Measurements from ENCODE around the gene EP400.

EP400 gene, protein sequence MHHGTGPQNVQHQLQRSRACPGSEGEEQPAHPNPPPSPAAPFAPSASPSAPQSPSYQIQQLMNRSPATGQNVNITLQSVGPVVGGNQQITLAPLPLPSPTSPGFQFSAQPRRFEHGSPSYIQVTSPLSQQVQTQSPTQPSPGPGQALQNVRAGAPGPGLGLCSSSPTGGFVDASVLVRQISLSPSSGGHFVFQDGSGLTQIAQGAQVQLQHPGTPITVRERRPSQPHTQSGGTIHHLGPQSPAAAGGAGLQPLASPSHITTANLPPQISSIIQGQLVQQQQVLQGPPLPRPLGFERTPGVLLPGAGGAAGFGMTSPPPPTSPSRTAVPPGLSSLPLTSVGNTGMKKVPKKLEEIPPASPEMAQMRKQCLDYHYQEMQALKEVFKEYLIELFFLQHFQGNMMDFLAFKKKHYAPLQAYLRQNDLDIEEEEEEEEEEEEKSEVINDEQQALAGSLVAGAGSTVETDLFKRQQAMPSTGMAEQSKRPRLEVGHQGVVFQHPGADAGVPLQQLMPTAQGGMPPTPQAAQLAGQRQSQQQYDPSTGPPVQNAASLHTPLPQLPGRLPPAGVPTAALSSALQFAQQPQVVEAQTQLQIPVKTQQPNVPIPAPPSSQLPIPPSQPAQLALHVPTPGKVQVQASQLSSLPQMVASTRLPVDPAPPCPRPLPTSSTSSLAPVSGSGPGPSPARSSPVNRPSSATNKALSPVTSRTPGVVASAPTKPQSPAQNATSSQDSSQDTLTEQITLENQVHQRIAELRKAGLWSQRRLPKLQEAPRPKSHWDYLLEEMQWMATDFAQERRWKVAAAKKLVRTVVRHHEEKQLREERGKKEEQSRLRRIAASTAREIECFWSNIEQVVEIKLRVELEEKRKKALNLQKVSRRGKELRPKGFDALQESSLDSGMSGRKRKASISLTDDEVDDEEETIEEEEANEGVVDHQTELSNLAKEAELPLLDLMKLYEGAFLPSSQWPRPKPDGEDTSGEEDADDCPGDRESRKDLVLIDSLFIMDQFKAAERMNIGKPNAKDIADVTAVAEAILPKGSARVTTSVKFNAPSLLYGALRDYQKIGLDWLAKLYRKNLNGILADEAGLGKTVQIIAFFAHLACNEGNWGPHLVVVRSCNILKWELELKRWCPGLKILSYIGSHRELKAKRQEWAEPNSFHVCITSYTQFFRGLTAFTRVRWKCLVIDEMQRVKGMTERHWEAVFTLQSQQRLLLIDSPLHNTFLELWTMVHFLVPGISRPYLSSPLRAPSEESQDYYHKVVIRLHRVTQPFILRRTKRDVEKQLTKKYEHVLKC (N-terminal part only)

DNA sequence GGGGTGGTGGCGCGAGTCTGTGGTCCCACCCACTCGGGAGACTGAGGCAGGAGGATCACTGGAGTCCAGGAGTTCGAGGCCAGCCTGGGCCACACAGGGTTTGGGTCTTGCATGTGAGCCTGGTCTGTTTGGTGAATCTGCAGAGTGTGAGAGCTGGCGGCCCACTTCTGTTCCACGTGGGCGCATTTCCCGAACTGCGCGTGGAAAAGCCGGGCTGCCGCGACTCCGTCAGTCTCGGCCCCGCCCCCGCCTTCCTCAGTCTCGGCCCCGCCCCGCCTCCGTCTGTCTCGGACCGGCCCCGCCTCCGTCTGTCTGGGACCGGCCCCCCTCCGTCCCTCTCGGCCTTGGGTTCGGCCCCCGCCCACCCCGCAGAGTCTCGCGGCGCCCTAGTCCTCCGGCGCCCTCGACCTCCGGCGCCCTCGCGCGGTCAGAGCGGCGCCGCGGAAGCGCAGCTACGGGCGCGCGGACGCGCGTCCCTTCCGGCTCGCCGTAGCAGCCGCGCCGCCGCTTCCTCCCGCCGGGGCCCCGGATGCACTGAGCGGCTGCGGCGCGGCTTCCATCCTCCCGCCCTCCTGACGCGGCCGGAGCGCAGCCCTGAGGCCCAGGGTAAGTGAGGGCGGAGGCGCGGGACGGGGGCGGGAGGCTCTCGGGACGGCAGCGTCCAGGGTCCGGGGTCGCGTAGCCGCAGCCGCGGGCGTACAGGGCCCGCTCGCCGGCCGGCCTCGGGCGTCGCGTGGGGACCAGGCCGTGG is at the start of gene EP400:
Gene EP400 (plus strand): TSS at position 512 of the 751 bp plus-strand sequence. CDS start 10,678 bp downstream, outside the sequence.
- DNase-seq (ENCODE audit: low read depth in 1 of 2, low spot score in 1 of 2), result peak; percentile 91 to 92

DNA sequence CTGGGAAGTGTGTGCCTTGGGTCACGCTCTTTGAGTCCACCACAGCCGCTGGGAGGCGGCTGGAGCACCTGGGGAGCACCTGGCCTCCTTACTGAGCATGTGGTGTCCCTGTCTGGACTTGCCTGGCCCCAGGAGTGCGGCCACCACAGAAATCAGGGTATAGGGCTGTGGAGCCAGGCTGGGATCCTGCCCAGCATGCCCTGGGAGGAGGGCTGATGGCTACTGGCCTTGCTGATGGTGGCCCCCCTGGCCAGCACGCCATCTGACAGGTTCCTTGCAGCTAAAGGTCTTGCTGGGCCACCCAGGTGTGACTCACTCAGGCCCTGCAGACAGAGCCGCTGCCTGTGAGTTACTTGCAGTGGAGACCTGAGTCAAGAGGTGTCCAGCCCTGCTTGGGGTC is 49.3 kb upstream of the EP400 start:
- no peak for DNase-seq (ENCODE audit: low read depth in 1 of 2, low spot score in 1 of 2)

DNA sequence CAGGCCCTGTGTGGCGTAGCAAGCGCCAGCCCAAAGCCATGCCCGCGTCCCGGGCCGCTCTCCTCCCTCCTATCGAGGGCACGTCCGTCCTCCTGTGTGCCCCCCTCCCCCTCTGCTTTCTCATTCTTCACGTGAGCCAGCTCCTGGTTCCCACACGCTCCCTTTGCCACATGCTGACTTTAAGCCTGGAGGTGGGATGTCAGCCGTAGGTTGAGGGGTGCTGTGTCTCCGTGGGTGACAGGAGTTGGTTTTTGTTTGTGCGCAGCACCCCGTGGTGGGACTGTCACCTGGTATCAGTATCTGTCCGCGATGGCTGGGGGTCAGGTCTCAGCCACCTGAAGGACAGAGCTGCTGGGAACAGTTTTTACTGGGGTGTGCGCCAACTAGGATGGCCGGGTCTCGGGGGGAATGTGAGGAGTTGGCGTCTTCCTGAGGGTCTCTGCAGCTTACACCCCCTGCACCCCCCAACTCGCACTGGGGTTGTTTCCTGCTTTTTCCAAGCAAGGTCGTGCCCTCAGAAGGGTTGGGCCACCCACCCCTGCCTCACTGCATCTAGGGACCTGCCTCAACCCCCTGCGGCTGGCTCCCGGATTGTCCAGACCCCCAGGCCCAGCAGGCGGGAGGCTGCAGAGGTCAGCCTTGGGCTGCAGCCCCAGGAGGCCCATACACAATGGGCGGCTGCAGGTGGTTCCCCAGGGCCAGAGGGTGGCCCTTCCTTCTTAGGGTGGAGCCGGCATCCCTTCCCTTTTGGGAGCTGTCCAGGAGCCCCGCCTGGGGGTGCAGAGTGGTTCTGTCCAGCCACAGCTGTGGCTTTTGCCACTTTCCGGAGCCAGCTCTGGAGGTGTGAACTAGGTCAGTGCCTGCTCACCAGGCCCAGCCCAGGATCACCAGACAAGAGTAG is 48.1 kb upstream of the EP400 start:
- DNase-seq (ENCODE audit: low read depth in 1 of 2, low spot score in 1 of 2), result no peak

DNA sequence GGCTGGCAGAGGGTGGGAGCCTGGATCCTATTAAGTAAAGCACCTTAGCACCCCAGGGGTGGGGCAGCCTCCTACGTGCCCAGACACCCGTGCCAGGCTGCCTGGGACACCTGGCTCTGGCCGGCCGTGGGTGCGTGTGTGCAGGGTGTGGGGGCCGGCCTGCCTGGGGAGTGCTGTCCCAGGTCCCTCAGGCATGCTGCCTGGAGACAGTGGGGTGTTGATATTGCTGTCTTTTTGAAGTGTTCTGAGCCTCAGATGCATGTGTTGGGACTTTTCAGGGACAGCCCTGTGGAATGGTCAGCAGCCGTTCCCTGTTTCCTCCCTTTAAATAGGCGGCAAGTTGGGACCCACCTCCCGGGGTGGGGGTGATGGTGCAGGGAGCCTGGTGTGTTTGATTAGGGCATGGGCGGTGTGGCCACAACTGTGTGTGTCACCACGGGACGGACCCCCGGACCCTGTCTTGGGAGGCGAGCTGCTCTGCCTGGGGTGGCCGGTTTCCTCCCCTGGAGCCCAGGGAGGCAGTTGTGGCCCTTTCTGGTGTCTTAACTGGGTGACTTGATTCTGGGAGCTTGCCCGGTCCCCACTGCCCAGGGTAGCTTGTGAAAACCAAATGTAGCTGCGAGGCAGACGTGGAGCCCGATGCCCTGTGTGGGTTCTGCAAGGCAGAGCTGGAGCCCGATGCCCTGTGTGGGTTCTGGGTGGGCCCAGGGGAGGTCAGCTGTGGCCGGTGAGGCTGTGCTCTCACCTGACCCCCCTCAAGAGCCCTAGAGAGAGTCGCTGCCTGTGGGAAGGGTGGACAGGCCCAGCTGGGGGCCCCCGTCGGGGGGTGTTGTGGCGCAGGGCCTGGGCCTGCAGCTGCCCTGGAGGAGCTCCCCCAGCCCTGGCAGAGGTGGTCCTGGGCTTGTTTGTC is 47.2 kb upstream of the EP400 start:
- no peak for DNase-seq (ENCODE audit: low read depth in 1 of 2, low spot score in 1 of 2)

DNA sequence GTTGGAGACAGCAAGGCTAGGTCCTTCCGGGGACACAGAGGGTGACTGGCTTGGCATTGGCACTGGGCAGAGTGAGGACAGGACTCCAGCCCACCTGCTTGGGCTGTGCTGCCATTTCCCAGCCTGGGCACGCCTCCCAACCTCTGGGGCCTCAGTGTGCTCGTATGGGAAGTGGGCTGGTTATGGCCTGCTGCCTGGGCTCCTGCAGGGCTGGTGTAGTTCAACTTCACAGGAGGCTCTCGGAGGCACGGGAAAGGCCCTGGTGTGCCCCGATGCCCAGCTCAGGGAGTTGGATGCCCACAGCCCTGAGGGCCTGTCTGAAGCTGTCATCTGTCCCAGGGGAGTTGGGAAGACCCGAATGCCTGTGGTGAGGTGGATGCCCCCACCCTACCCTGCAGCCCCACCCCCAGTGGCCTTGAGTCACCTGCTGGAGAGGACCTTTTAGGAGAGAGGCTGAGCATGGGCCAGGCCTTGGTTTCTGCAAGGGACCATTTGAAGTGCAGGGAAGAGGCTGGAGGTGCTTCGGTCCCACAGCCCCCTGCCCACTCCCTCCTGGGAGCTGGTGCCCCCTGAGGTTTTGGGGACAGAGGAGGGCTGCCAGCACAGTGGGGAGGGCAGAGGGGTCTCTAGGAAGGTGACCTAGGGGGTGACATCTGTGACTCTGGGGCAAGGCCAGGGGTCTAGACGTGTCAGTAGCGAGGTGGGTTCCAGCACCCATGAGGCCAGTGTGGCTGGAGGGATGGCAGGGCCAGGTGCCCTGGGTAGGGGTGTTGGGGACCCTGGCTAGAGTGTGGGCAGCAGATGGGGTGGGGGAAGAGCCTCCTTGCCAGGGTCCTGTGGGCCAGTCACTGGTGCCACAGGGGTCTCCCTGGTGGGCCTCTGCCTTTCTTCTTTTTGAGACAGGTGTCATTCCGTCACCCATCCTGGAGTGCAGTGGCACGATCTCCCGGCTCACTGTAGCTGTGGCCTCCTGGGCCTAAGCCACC is 46.2 kb upstream of the EP400 start:
- no peak for DNase-seq (ENCODE audit: low read depth in 1 of 2, low spot score in 1 of 2)

DNA sequence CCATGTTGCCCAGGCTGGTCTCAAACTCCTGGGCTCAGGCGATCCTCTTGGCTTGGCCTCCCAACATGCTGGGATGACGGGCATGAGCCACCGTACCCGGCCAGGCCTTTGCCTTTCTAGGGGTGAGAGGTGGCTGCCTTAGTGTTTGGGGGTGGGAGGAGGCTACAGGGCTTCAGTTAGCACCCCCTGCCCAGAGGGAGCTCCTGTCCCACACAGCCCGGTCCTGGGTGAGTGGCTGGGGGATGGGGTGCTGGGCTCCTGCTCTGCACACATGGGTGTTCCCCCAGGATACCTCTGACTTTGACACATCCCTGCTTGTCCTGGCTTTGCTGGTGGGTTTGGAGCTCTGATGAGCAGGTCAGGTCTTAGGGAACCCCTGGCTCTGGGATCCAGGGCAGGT is 45.4 kb upstream of the EP400 start:
- no peak for DNase-seq (ENCODE audit: low read depth in 1 of 2, low spot score in 1 of 2)

DNA sequence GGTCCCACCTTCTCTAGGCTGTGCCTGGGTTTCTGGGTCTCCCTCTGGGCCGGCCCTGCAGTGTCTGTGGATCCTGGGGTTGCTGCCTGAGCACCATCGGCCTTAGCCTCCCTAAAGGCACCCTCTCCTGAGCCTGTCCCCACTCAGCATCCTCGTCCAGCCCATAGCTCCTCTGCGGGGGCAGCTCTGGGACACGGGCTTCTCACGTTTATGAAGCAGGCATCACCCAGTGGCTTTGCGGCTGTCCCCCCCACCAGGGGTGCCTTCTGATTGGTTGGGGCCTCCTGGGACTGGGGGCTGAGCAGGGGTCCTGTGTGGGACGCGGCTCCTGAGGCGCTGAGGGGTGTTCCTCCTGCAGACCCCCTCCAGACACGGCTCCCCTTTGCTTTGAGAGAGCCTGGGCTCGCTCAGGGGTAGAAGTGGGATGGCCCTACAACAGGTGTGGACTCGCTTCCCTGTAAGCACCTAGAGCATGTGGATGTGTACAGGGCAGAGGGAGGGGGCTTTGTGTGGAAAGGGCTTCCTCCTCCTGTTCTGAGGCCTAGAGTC is 44.6 kb upstream of the EP400 start:
- no peak for DNase-seq (ENCODE audit: low read depth in 1 of 2, low spot score in 1 of 2)

DNA sequence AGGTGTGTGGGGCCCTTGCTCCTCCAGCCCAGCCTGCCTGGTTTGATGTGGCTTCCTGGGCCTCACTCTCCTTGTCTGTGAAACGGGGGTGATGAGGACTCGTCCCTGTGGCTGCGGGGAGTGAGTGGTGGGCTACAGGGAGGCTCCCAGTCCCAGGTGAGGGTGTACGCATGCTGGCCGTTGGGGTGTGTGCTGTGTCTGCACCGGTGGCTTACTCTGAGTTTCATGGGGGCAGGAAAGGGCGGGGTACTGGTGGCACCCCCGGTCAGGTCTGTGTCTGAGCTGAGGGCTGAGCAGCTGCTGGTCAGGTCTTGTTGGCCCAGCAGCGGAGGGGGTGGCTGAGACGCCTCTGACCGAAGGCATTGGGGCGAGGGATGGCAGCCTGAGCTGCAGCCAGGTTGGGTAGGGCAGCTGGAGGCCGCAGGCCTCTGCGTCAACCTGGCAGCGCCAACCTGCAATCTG is 44.1 kb upstream of the EP400 start:
- no peak for DNase-seq (ENCODE audit: low read depth in 1 of 2, low spot score in 1 of 2)

DNA sequence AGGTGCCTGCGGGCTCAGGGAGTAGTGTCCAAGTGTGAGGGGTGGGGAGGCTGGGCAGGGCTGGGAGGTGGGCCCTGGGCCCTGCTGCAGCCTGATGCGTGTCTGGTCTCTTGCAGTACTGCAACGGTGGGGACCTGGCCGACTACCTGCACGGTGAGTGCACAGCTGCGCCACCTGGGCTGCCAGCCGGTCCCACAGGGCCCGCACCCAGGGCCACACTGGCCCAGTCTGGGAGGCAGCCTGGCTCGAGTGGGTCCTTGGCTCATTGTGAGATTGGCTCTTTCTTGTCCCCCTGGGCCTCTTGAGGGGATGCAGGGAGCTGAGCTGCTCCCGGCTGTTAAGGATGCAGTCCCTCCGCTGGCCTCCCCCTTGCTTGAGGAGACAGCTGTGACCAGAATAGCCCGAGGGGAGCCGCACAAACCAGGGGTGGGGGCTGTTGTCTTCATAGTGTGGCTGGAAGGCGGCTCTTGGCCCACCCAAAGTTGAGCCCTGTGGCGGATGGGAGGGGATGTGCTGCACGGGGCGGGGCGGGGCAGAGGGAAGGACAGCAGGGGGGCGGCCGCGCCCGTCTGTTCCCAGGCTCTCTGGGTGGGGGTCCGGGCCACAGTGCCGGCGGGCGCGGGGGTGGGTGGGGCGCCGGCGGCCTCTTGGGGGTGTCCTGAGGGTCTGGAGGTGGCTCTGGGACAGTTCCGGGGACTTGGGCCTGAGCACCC is 42.2 kb upstream of the EP400 start:
- no peak for DNase-seq (ENCODE audit: low read depth in 1 of 2, low spot score in 1 of 2)

DNA sequence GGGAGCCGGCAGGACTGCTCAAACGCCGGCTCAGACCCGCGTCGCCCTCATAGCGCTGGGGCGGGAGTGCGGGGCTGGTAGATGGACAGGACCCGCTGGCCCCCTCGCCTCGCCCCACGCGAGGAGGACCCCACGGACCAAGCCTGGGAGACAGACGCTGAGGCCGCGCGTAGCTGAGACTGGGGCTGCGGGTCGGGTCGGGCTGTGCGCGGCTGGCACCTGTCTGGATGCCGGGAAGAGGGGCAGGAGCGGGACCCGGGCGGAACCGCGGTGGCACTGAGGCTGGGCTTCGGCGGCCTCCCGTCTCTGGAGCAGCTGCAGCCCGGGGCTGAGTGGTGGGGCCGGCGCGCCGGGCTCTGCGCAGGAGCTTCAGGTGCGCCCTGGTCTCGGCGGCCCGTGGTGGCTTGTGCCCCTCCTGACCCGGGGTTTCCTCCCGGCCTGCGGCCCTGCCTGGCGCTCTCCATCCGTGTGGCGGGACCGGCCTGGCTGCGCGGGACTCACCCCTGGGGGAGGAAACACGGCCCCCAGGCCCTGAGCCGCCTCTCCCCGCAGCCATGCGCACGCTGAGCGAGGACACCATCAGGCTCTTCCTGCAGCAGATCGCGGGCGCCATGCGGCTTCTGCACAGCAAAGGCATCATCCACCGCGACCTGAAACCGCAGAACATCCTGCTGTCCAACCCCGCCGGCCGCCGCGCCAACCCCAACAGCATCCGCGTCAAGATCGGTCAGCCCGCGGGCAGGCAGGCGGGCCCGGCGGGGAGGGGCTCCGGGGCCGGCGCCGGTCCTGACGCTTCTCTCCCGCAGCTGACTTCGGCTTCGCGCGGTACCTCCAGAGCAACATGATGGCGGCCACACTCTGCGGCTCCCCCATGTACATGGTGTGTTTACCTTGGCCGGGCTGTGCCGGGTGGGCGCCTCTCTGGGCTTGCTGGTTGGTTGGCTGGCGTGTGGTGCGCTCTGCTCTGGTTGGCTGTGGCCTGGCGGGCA is 41.4 kb upstream of the EP400 start:
- DNase-seq (ENCODE audit: low read depth in 1 of 2, low spot score in 1 of 2), result no peak

DNA sequence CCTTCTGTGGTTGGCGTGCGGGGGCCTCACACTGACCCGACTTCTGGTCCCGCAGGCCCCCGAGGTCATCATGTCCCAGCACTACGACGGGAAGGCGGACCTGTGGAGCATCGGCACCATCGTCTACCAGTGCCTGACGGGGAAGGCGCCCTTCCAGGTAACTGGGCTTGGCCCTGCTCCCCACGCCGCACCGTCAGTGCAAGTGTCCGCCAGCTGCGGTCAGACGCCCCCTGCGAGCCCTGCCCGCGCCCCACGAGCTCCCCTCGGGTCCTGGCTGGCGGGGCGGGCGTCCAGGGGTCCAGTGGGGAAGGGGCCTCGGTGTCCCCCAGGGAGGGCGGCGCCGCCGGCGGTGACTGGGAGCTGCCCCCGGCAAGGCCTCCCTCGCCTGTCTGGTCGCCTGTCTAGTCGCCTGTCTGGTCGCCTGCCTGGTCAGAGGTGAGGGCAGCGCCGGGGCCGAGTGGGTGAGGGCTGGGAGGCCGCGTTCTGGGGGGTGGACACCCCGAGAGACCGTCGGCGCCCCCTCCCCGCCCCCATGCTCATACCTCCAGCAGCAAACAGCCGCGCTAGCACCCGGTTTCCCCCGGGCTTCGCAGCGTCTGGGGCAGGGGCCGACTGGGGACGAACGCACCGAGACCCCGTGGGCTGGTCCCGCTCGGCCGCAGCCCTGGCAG is 40.5 kb upstream of the EP400 start:
- no peak for DNase-seq (ENCODE audit: low read depth in 1 of 2, low spot score in 1 of 2)

DNA sequence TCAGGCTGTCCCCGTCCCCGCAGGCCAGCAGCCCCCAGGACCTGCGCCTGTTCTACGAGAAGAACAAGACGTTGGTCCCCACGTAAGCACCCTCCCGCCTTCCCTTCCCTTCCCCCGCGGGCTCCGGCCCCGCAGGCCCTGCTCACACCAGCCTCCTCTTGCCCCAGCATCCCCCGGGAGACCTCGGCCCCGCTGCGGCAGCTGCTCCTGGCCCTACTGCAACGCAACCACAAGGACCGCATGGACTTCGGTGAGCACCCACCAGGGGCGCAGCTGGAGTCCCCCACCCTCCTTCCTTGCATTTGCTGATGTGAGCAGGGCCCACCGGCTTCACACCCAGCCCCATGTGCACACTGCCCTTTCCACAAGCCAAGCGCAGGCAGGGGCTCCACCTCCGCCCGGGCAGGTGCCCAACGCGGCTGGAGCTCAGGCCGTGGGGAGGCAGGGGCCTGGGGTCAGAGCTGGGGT is 40.0 kb upstream of the EP400 start:
- DNase-seq (ENCODE audit: low read depth in 1 of 2, low spot score in 1 of 2), result no peak

DNA sequence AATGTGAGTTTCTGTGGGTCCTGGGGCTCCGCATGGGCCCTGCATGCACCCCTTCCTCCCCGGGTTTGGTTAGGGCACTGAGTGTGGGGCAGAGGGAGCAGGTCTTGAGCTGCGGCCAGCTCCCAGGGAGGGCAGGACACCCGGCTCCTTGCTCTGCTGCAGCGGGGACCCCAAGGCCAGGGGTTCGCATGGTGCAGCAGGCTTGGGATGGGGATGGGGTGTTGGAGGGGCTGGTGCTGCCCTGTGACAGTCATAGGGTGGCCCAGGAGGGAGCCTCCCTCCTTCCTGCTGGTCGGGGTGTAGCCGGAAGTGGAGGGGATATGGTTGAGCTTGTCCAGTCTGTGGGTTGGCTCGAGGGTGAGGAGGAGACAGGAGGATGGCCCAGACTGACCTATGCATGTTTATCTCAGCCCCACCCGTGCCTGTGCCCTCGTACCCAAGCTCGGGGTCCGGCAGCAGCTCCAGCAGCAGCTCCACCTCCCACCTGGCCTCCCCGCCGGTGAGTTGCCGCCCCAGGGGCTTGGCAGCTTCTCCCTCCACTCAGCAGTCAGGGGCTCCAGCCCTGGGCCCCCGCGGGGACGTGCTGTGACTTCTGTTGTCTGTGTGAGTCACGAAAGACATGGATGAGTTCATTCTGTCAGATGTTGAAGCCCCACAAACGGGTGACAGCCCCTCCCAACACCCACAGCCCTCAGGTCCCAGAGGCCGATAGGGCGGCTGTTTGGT is 39.3 kb upstream of the EP400 start:
- no peak for DNase-seq (ENCODE audit: low read depth in 1 of 2, low spot score in 1 of 2)
